Measurements from ENCODE around the gene CTTNBP2. TPM values are rescaled to one million over a fixed set of nuclear protein-coding genes. Genes with fewer than 3 reads are reported as not detected.

The CTTNBP2 gene
- total RNA-seq, 1 experiment from 2014 or later: 0.38 TPM

DNA sequence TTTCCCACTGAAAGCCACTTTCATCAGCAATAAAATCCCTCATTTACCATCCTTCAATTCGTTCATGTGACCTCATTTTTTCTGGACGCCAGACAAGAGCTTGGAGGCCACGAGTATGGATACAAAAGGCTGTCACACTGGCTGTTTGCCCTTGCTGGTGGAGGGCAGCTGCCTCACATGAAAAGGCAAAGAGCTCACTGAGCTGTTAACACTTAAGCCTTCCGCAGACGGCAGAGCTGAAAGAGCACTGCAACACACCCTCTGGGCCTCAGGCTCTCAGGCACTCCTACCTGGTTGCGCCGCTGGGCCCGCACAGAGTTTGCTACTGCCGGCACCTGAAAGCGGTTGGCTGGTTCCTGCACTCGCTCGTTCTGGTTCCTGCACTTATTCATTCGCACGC lies 199.9 kb downstream of the CTTNBP2 start:
- H3K36me3 ChIP-seq: no peaks in the 10 kb centered on the region
- H3K27me3 ChIP-seq: peaks cover 6% of the 10 kb centered on the region; the same call in 1 of the 2 replicates
- DNase-seq: no peak
- H3K4me3 ChIP-seq: no peak overlapping the region
- H3K27ac ChIP-seq: no peak overlapping the region
- no peaks in the 10 kb centered on the region for H3K9me3 ChIP-seq (replicated peaks)
- H3K4me1 ChIP-seq: no peaks in the 10 kb centered on the region

DNA sequence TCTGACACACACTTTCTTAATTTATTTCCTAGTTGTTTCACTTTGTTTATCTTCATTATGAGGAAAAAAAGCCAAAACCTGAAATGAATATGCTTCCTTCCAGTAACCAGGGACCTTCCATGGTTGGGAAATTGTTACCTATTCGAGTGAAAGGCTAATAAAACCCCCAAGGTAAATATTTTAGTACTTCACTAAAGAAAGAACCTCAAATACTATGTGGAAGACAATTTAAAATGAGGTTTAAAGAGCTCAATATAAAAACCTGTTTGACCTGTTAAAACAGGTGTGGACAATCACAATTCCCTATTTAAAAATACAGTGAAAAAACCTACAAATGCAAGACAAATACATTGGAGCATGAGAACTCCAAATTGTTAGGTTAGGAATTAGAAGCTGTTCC lies 200.8 kb downstream of the CTTNBP2 start:
- peaks cover 6% of the 10 kb centered on the region; the same call in 1 of the 2 replicates for H3K27me3 ChIP-seq
- H3K4me1 ChIP-seq: no peaks in the 10 kb centered on the region

DNA sequence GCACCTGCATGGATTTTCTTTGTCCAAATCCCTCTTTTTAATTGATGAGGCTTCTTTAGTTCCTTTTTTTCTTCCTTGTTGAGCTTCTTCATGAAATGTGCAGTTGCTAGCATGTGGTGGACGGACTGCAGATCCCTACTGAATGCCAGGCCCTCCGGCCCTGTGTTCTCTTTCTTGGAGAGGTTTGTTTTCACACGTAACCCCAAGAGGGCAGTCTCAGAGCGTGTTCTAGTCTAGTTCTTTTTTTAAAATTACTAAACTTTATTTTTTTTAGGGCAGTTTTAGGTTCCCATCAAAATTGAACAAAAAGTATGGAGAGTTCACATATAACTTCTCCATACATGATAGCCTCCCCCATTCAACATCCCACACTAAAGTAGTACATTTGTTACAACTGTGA lies 203.4 kb downstream of the CTTNBP2 start:
- H3K27ac ChIP-seq: no peak overlapping the region
- H3K36me3 ChIP-seq: no peaks in the 10 kb centered on the region
- no peaks in the 10 kb centered on the region for H3K4me1 ChIP-seq
- no peaks in the 10 kb centered on the region for H3K9me3 ChIP-seq (replicated peaks)
- no peak overlapping the region for H3K4me3 ChIP-seq
- no peak for DNase-seq
- peaks cover 11% of the 10 kb centered on the region; the same call in 1 of the 2 replicates for H3K27me3 ChIP-seq

More for the DNA sequence above, 200.8 kb downstream of the CTTNBP2 start:
- Histone ChIP-seq H3K36me3 (no peaks in the 10 kb centered on the region), H3K27ac (no peak overlapping the region), H3K9me3 (replicated peaks) (no peaks in the 10 kb centered on the region), H3K4me3 (no peak overlapping the region)
- DNase-seq: no peak

DNA sequence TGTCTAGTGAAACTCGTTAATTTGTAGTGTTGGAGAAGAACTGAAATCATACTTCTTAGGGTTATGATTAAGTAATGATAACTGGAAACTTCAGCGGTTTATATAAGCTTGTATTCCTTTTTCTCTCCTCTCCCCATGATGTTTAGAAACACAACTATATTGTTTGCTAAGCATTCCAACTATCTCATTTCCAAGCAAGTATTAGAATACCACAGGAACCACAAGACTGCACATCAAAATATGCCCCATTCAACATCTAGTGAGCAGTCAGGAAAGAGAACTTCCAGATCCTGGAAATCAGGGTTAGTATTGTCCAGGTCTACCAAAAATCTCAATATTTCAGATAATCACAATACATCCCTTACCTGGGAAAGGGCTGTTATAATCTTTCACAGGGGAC lies 205.8 kb downstream of the CTTNBP2 start:
- no peak overlapping the region for H3K27ac ChIP-seq

DNA sequence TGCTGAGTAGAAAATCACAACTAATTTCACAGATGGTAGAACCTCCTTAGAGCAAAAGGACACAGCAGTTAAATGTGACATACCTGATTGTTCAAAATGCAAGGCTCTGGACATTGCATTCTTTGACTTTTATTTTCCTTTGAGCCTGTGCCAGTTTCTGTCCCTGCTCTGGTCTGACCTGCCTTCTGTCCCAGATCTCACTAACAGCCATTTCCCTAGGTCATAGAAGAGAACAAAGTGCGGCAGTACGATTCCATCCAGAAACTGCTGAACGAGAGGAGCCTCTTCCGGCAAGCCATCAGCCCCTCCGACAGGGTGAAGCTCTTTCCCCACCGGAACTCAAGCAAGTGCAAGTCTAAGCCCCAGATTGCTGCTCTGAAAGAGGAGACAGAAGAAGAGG lies 206.6 kb downstream of the CTTNBP2 start:
- peaks cover 8% of the 10 kb centered on the region; the same call in 1 of the 2 replicates for H3K27me3 ChIP-seq
- H3K4me3 ChIP-seq: no peak overlapping the region
- DNase-seq: no peak
- no peaks in the 10 kb centered on the region for H3K9me3 ChIP-seq (replicated peaks)
- no peaks in the 10 kb centered on the region for H3K4me1 ChIP-seq
- H3K27ac ChIP-seq: no peak overlapping the region
- no peaks in the 10 kb centered on the region for H3K36me3 ChIP-seq

More for the DNA sequence above, 205.8 kb downstream of the CTTNBP2 start:
- Histone ChIP-seq H3K4me1 (no peaks in the 10 kb centered on the region), H3K4me3 (no peak overlapping the region), H3K36me3 (no peaks in the 10 kb centered on the region), H3K9me3 (replicated peaks) (no peaks in the 10 kb centered on the region), H3K27me3 (peaks cover 11% of the 10 kb centered on the region; the same call in 1 of the 2 replicates)
- DNase-seq: no peak

DNA sequence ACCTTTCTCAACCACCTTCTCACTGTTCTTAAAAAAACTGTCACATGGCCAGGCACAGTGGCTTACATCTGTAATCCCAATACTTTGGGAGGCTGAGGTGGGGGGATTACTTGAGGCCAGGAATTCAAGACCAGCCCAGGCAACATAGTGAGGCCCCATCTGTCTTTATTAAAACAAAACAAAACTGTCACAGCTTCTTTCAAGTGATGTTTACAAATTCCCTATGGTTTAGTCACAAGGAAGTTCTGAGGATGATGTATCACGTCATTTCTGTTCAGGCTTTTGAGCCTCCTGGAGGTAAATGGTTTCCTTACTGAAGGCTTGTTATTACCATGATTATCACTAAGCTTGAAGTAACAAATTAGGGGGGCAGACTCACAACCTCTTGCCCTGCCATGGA lies 207.2 kb downstream of the CTTNBP2 start:
- Histone ChIP-seq H3K27me3 (peaks cover 8% of the 10 kb centered on the region; the same call in 1 of the 2 replicates), H3K36me3 (no peaks in the 10 kb centered on the region), H3K27ac (no peak overlapping the region), H3K4me3 (no peak overlapping the region), H3K9me3 (replicated peaks) (no peaks in the 10 kb centered on the region), H3K4me1 (no peaks in the 10 kb centered on the region)
- DNase-seq: no peak

DNA sequence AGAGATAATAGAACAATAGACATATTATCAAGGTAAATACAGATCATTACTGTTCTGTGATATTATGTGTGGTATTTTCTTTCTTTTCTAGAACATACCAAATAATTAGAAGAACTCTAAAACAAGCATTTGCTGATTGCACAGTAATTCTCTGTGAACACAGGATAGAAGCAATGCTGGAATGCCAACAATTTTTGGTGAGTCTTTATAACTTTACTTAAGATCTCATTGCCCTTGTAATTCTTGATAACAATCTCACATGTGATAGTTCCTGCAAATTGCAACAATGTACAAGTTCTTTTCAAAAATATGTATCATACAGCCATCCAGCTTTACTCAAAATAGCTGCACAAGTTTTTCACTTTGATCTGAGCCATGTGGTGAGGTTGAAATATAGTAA lies 207.9 kb downstream of the CTTNBP2 start:
- H3K27me3 ChIP-seq: peaks cover 8% of the 10 kb centered on the region; the same call in 1 of the 2 replicates
- no peak overlapping the region for H3K4me3 ChIP-seq
- no peaks in the 10 kb centered on the region for H3K9me3 ChIP-seq (replicated peaks)
- no peaks in the 10 kb centered on the region for H3K4me1 ChIP-seq
- H3K36me3 ChIP-seq: no peaks in the 10 kb centered on the region
- no peak overlapping the region for H3K27ac ChIP-seq
- no peak for DNase-seq

DNA sequence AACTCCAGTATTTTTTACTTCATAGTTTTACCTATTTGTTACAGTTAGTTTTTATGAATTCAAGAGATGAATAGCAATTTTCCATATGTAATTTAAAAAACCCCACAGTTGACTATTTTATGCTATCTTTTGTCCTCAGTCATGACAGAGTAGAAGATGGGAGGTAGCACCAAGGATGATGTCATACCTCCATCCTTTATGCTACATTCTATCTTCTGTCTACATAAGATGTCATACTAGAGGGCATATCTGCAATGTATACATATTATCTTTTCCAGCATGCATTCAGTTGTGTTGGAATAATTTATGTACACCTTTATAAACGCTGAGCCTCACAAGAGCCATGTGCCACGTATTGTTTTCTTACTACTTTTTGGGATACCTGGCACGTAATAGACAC lies 209.2 kb downstream of the CTTNBP2 start:
- Histone ChIP-seq H3K4me3 (no peak overlapping the region), H3K4me1 (no peaks in the 10 kb centered on the region), H3K36me3 (no peaks in the 10 kb centered on the region), H3K9me3 (replicated peaks) (no peaks in the 10 kb centered on the region), H3K27ac (no peak overlapping the region), H3K27me3 (peaks cover 6% of the 10 kb centered on the region; the same call in 1 of the 2 replicates)
- no peak for DNase-seq

DNA sequence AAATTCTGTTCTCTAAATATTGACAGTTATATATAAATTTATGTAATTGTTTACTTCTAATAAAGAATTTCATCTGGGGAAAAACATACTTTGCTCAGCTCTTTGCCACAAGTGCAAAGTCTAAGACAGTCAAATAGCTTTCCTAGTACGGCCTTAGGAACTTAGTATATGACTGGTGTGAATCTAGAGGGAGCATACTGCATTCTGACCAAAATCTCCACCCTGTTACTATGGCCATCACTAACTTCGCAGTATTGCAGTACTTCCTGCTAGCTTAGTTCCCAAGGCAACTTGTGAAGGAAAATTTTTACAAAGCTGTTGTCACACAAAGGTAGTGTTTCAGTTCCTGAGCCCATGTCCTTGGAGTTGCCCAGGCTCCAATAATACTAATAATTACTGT lies 211.9 kb downstream of the CTTNBP2 start:
- peaks cover 6% of the 10 kb centered on the region; the same call in 1 of the 2 replicates for H3K27me3 ChIP-seq
- H3K36me3 ChIP-seq: no peaks in the 10 kb centered on the region

More for the DNA sequence above, 211.9 kb downstream of the CTTNBP2 start:
- no peaks in the 10 kb centered on the region for H3K4me1 ChIP-seq
- no peak for DNase-seq
- no peaks in the 10 kb centered on the region for H3K9me3 ChIP-seq (replicated peaks)
- H3K27ac ChIP-seq: no peak overlapping the region
- no peak overlapping the region for H3K4me3 ChIP-seq

All from SJCRH30 (cell line).